ENCODE measurements around the gene MGRN1. TPM values are rescaled to one million over a fixed set of nuclear protein-coding genes. Genes with fewer than 3 reads are reported as not detected.

MGRN1 gene
- total RNA-seq, 2 experiments from 2014 or later, result 71.8 to 73.3 TPM

- Mint-ChIP-seq H3K27ac (no peak overlapping the region), H3K4me1 (peaks cover 31% of the 10 kb centered on the region), H3K4me3 (no peak overlapping the region), H3K36me3 (ENCODE audit: low read depth) (no peaks in the 10 kb centered on the region), H3K27me3 (no peaks in the 10 kb centered on the region), H3K9me3 (no peaks in the 10 kb centered on the region)
- DNase-seq, result no peak
- POLR2A ChIA-PET, result interaction anchor here (1.1 kb wide), 1 partner anchor 126 kb away, joined by 3 read pairs; no protein-coding TSS in a partner anchor
- CTCF ChIA-PET, result interaction anchor here (1.1 to 2.6 kb wide), 3 partner anchors 8 to 185 kb away, joined by 3 to 43 read pairs (median 3); partner anchors contain the start of genes MGRN1 and ROGDI
Observed at GRCh38 chr16:4617880-4618279, 6.7 kb upstream of the MGRN1 start.

DNA sequence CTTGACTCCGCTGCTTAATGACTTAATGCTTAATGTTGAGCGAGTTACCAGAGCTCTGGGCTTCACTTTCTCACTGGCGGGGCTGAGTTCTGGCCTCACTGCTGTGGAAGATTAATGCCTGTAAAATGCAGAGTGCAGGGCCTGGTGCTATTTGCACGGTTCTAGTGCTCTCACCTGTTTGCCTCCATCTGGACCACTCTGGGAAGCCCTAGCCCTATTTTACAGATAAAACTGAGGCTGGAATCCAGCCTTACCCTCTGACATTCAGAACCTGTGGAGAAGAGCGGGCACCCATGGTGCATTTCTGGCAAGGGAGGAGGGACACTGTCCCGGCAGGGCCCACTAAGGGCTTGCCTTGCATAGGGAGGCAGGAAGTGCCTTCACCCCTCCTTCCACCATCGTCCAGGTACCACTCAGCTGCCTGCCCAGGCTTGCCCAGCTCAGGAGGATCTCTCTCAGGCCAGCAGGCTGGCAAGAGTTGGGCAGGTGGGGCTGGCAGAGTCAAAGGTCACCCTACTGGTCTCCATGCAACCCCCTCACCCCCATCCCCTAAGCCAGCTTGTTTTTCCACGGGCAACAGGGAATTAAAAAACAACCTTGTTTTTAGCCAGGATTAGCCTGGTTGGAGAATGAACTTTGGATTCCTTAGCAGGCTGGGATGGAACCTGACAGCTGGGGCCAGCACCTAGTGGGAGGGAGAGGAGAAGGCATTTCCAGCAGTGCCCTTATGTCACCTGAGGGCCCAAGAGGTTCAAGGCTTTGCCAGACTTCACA is 5.8 kb upstream of the MGRN1 start:
- H3K27ac Mint-ChIP-seq, result no peak overlapping the region
- H3K36me3 Mint-ChIP-seq (ENCODE audit: low read depth), result no peaks in the 10 kb centered on the region
- H3K4me3 Mint-ChIP-seq, result peak overlapping the region; percentile 4
- no peaks in the 10 kb centered on the region for H3K9me3 Mint-ChIP-seq
- H3K4me1 Mint-ChIP-seq, result peaks cover 28% of the 10 kb centered on the region
- no peak for DNase-seq
- CTCF ChIA-PET, result no interaction called here
- POLR2A ChIA-PET, result interaction anchor here (1.0 to 1.1 kb wide), 2 partner anchors 75 to 126 kb away, joined by 3 read pairs; no protein-coding TSS in a partner anchor
- no peaks in the 10 kb centered on the region for H3K27me3 Mint-ChIP-seq

DNA sequence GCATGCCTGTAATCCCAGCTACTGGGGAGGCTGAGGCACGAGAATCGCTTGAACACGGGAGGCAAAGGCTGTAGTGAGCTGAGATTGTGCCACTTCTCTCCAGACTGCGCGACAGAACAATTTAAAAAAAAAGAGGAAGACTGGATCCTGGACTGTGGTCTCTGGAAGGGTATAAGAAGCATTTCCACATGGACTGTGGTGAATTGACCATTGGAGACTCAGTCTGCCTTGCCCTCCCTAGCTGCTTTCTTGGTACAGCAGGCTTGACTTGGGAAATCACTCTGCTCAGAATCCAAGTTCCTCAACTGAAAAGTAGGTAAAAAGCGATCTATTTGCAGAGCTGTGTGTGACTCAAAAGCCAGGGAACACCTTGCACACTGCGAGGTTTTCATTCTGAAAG is 1.0 kb upstream of the MGRN1 start:
- H3K27me3 Mint-ChIP-seq, result no peaks in the 10 kb centered on the region
- H3K36me3 Mint-ChIP-seq (ENCODE audit: low read depth), result peaks cover 10% of the 10 kb centered on the region
- peak overlapping the region; percentile 59 for H3K27ac Mint-ChIP-seq
- no peaks in the 10 kb centered on the region for H3K9me3 Mint-ChIP-seq
- peak overlapping the region; percentile 32 for H3K4me3 Mint-ChIP-seq
- CTCF ChIA-PET, result interaction anchor here (0.5 to 3.5 kb wide), 28 partner anchors 7 to 582 kb away, joined by 3 to 43 read pairs (median 4); partner anchors contain the start of genes ANKS3, DNAAF8, HMOX2 and NUDT16L1
- DNase-seq, result no peak
- POLR2A ChIA-PET, result interaction anchor here (1.0 to 4.1 kb wide), 11 partner anchors 8 to 209 kb away, joined by 3 to 36 read pairs (median 5); partner anchors contain the start of genes NUDT16L1, ROGDI and UBALD1
- peaks cover 36% of the 10 kb centered on the region for H3K4me1 Mint-ChIP-seq

- ChIA-PET CTCF (interaction anchor here (0.6 to 3.5 kb wide), 32 partner anchors 8 to 473 kb away, joined by 3 to 43 read pairs (median 4); partner anchors contain the start of genes ANKS3, CDIP1, DNAAF8 and HMOX2), POLR2A (interaction anchor here (0.9 to 4.1 kb wide), 17 partner anchors 9 to 211 kb away, joined by 3 to 36 read pairs (median 5); partner anchors contain the start of genes NUDT16L1, ROGDI and UBALD1)
- DNase-seq, result peak; percentile 76
- no peaks in the 10 kb centered on the region for H3K9me3 Mint-ChIP-seq
- H3K27me3 Mint-ChIP-seq, result no peaks in the 10 kb centered on the region
- peaks cover 16% of the 10 kb centered on the region for H3K36me3 Mint-ChIP-seq (ENCODE audit: low read depth)
- peak overlapping the region; percentile 99 for H3K4me3 Mint-ChIP-seq
- peak overlapping the region; percentile 92 for H3K27ac Mint-ChIP-seq
- peaks cover 40% of the 10 kb centered on the region for H3K4me1 Mint-ChIP-seq
Observed at GRCh38 chr16:4624827-4625559, 367 bp downstream of the MGRN1 start.

GRCh38 chr16:4625560-4626159 is 1.0 kb downstream of the MGRN1 start:
- Mint-ChIP-seq H3K9me3 (no peaks in the 10 kb centered on the region), H3K27ac (peak overlapping the region; percentile 92), H3K36me3 (ENCODE audit: low read depth) (peaks cover 16% of the 10 kb centered on the region), H3K4me1 (peaks cover 40% of the 10 kb centered on the region), H3K27me3 (no peaks in the 10 kb centered on the region), H3K4me3 (peak overlapping the region; percentile 99)
- POLR2A ChIA-PET, result interaction anchor here (0.9 to 4.1 kb wide), 13 partner anchors 9 to 221 kb away, joined by 3 to 36 read pairs (median 4); partner anchors contain the start of genes NUDT16L1 and UBALD1
- no peak for DNase-seq
- CTCF ChIA-PET, result interaction anchor here (1.5 to 3.5 kb wide), 2 partner anchors 9 to 25 kb away, joined by 7 to 43 read pairs; no protein-coding TSS in a partner anchor

DNA sequence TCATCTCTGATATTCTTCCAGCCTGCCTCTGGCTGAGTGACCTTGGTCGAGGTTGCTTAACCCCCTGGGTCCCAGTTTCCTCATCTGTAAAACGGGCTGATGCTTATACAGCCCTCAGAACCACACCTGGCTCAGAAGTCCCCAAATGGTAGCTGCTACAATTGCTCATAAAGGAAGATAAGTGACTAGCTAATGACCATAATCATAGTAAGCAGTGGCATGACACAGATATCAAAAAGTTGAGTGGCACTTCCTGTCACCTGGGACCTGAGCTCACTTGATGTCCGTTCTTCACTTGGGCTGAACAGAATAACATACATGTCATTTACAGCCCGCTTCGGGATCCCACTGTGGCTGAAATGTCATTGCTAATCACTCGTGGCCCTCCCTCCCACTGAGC is 1.8 kb downstream of the MGRN1 start:
- DNase-seq, result no peak
- peaks cover 5% of the 10 kb centered on the region for H3K9me3 Mint-ChIP-seq
- peaks cover 21% of the 10 kb centered on the region for H3K36me3 Mint-ChIP-seq (ENCODE audit: low read depth)
- peak overlapping the region; percentile 99 for H3K4me3 Mint-ChIP-seq
- ChIA-PET CTCF (interaction anchor here (1.5 to 3.5 kb wide), 2 partner anchors 10 to 24 kb away, joined by 7 to 43 read pairs; no protein-coding TSS in a partner anchor), POLR2A (interaction anchor here (1.0 to 4.1 kb wide), 4 partner anchors 11 to 220 kb away, joined by 3 to 36 read pairs (median 4); partner anchors contain the start of gene UBALD1)
- H3K4me1 Mint-ChIP-seq, result peaks cover 42% of the 10 kb centered on the region
- peak overlapping the region; percentile 92 for H3K27ac Mint-ChIP-seq
- no peaks in the 10 kb centered on the region for H3K27me3 Mint-ChIP-seq

GRCh38 chr16:4628283-4628682 is 3.7 kb downstream of the MGRN1 start:
- H3K4me1 Mint-ChIP-seq, result peaks cover 41% of the 10 kb centered on the region
- no peak overlapping the region for H3K4me3 Mint-ChIP-seq
- ChIA-PET CTCF (interaction anchor here (0.8 kb wide), 1 partner anchor 7 kb away, joined by 3 read pairs; no protein-coding TSS in a partner anchor), POLR2A (no interaction called here)
- H3K27me3 Mint-ChIP-seq, result no peaks in the 10 kb centered on the region
- H3K9me3 Mint-ChIP-seq, result peaks cover 6% of the 10 kb centered on the region
- H3K36me3 Mint-ChIP-seq (ENCODE audit: low read depth), result peaks cover 25% of the 10 kb centered on the region
- H3K27ac Mint-ChIP-seq, result no peak overlapping the region
- no peak for DNase-seq

GRCh38 chr16:4631444-4631843 is 6.8 kb downstream of the MGRN1 start:
- DNase-seq, result no peak
- peaks cover 21% of the 10 kb centered on the region for H3K4me1 Mint-ChIP-seq
- CTCF ChIA-PET, result no interaction called here
- no peak overlapping the region for H3K27ac Mint-ChIP-seq
- no peaks in the 10 kb centered on the region for H3K27me3 Mint-ChIP-seq
- POLR2A ChIA-PET, result no interaction called here
- peaks cover 6% of the 10 kb centered on the region for H3K9me3 Mint-ChIP-seq
- peaks cover 30% of the 10 kb centered on the region for H3K36me3 Mint-ChIP-seq (ENCODE audit: low read depth)
- no peak overlapping the region for H3K4me3 Mint-ChIP-seq

GRCh38 chr16:4633910-4634635 is 9.4 kb downstream of the MGRN1 start:
- peaks cover 22% of the 10 kb centered on the region for H3K36me3 Mint-ChIP-seq (ENCODE audit: low read depth)
- ChIA-PET POLR2A (interaction anchor here (0.8 kb wide), 1 partner anchor 9 kb away, joined by 3 read pairs; no protein-coding TSS in a partner anchor), CTCF (no interaction called here)
- H3K27me3 Mint-ChIP-seq, result no peaks in the 10 kb centered on the region
- no peak for DNase-seq
- H3K27ac Mint-ChIP-seq, result no peak overlapping the region
- no peak overlapping the region for H3K4me3 Mint-ChIP-seq
- peaks cover 10% of the 10 kb centered on the region for H3K4me1 Mint-ChIP-seq
- H3K9me3 Mint-ChIP-seq, result peaks cover 6% of the 10 kb centered on the region

- no peak for DNase-seq
- no peaks in the 10 kb centered on the region for H3K27me3 Mint-ChIP-seq
- peaks cover 10% of the 10 kb centered on the region for H3K4me1 Mint-ChIP-seq
- peaks cover 21% of the 10 kb centered on the region for H3K36me3 Mint-ChIP-seq (ENCODE audit: low read depth)
- ChIA-PET POLR2A (interaction anchor here (0.8 kb wide), 1 partner anchor 10 kb away, joined by 3 read pairs; no protein-coding TSS in a partner anchor), CTCF (no interaction called here)
- no peak overlapping the region for H3K27ac Mint-ChIP-seq
- H3K4me3 Mint-ChIP-seq, result no peak overlapping the region
- H3K9me3 Mint-ChIP-seq, result peaks cover 6% of the 10 kb centered on the region
Observed at GRCh38 chr16:4634768-4635167, 10.1 kb downstream of the MGRN1 start.

- no peak overlapping the region for H3K27ac Mint-ChIP-seq
- H3K4me1 Mint-ChIP-seq, result peaks cover 17% of the 10 kb centered on the region
- ChIA-PET POLR2A (interaction anchor here (0.9 to 1.1 kb wide), 2 partner anchors 11 to 19 kb away, joined by 4 to 6 read pairs; partner anchors contain the start of gene MGRN1), CTCF (interaction anchor here (1.0 kb wide), 1 partner anchor 8 kb away, joined by 3 read pairs; no protein-coding TSS in a partner anchor)
- H3K36me3 Mint-ChIP-seq (ENCODE audit: low read depth), result peaks cover 18% of the 10 kb centered on the region
- H3K9me3 Mint-ChIP-seq, result peaks cover 3% of the 10 kb centered on the region
- no peak for DNase-seq
- no peaks in the 10 kb centered on the region for H3K27me3 Mint-ChIP-seq
- no peak overlapping the region for H3K4me3 Mint-ChIP-seq
Observed at GRCh38 chr16:4636196-4636595, 11.6 kb downstream of the MGRN1 start.

Measured in activated CD4-positive, alpha-beta memory T cell treated with anti-CD3 and anti-CD28 coated beads, Interleukin-2, amount 10 ng/mL, durations not matched to agents 7 days and 5 days (primary cell).